NOMO-1 (cell line): Measurements from ENCODE around the gene OR52E1.
"Not testable (repeated sequence)": the region's sequence is repeated elsewhere in the genome, so short reads cannot be mapped to it uniquely, and the experiment has no call there.

Experiments
- DNase-seq, 2 experiments: peaks; one replicate each; lab custom pipeline; 2025; ENCODE audit not compliant: unreplicated experiment in 2 of 2; lab: John Stamatoyannopoulos, UW

Gene OR52E1

GRCh38 chr11:5069272-5069671 lies at the start of gene OR52E1:
OR52E1 (plus strand) TSS chr11:5069572.
- no peak for DNase-seq

- no peak for DNase-seq
Measured at GRCh38 chr11:5021996-5022395, 47.4 kb upstream of the OR52E1 start.

- no peak for DNase-seq
Measured at GRCh38 chr11:5036669-5037068, 32.7 kb upstream of the OR52E1 start.

GRCh38 chr11:5037926-5038325 lies 31.4 kb upstream of the OR52E1 start:
- DNase-seq: no peak

- no peak for DNase-seq
Measured at GRCh38 chr11:5038341-5038740, 31.0 kb upstream of the OR52E1 start.

GRCh38 chr11:5040876-5041275 lies 28.5 kb upstream of the OR52E1 start:
- no peak for DNase-seq

GRCh38 chr11:5042091-5042490 lies 27.3 kb upstream of the OR52E1 start:
- DNase-seq: no peak

GRCh38 chr11:5043380-5043779 lies 26.0 kb upstream of the OR52E1 start:
- peak in 1 of 2 experiments; percentile 30 for DNase-seq

- no peak for DNase-seq
Measured at GRCh38 chr11:5046226-5046625, 23.1 kb upstream of the OR52E1 start, which contains the start of gene OR52J3. OR52J3 (plus strand) TSS chr11:5046526; CDS start chr11:5046526, 0 bp downstream.

- DNase-seq: no peak
Measured at GRCh38 chr11:5046754-5047330, 22.5 kb upstream of the OR52E1 start.

- not testable (repeated sequence) for DNase-seq
Measured at GRCh38 chr11:5058679-5059078, 10.7 kb upstream of the OR52E1 start.

GRCh38 chr11:5059391-5059790 lies 10.0 kb upstream of the OR52E1 start, which contains the start of gene OR52E2:
OR52E2 (minus strand) TSS chr11:5059627; CDS start chr11:5059627, 0 bp downstream.
- DNase-seq: no peak

GRCh38 chr11:5065027-5065426 lies 4.3 kb upstream of the OR52E1 start:
- no peak for DNase-seq

- no peak for DNase-seq
Measured at GRCh38 chr11:5071799-5072198, 2.4 kb downstream of the OR52E1 start.

GRCh38 chr11:5081405-5081804 lies 12.0 kb downstream of the OR52E1 start:
- no peak for DNase-seq

- DNase-seq: no peak
Measured at GRCh38 chr11:5083602-5084001, 14.2 kb downstream of the OR52E1 start.

GRCh38 chr11:5088556-5088955 lies 19.2 kb downstream of the OR52E1 start:
- DNase-seq: no peak

- no peak for DNase-seq
Measured at GRCh38 chr11:5090668-5091067, 21.3 kb downstream of the OR52E1 start.

- DNase-seq: no peak
Measured at GRCh38 chr11:5092821-5093585, 23.6 kb downstream of the OR52E1 start.

- DNase-seq: no peak
Measured at GRCh38 chr11:5096011-5096410, 26.6 kb downstream of the OR52E1 start.

- DNase-seq: no peak
Measured at GRCh38 chr11:5102246-5102645, 32.9 kb downstream of the OR52E1 start.

- DNase-seq: no peak
Measured at GRCh38 chr11:5103066-5103465, 33.7 kb downstream of the OR52E1 start.
